Measurements from ENCODE around the gene GRAMD4.

- TF ChIP-seq, protein P1, sequence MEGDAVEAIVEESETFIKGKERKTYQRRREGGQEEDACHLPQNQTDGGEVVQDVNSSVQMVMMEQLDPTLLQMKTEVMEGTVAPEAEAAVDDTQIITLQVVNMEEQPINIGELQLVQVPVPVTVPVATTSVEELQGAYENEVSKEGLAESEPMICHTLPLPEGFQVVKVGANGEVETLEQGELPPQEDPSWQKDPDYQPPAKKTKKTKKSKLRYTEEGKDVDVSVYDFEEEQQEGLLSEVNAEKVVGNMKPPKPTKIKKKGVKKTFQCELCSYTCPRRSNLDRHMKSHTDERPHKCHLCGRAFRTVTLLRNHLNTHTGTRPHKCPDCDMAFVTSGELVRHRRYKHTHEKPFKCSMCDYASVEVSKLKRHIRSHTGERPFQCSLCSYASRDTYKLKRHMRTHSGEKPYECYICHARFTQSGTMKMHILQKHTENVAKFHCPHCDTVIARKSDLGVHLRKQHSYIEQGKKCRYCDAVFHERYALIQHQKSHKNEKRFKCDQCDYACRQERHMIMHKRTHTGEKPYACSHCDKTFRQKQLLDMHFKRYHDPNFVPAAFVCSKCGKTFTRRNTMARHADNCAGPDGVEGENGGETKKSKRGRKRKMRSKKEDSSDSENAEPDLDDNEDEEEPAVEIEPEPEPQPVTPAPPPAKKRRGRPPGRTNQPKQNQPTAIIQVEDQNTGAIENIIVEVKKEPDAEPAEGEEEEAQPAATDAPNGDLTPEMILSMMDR (IDR thresholded peaks at IDR 0.05; ENCODE audit: low read depth, low read length, poor library complexity, severe bottlenecking), result no peak
- TF ChIP-seq EZH2phosphoT487 (IDR thresholded peaks at IDR 0.05; ENCODE audit: borderline replicate concordance, low read length), result no peak
These were observed 15.1 kb upstream of the GRAMD4 start for GRCh38 chr22:46605117-46605516.
